ENCODE measurements around the gene SNAPC3. TPM values are rescaled to one million over a fixed set of nuclear protein-coding genes. Genes with fewer than 3 reads are reported as not detected.

SNAPC3 gene
- polyA plus RNA-seq, 1 donor from 2014 or later, result 96.6 TPM

- Histone ChIP-seq H3K9me3 (ENCODE audit: low read length) (no peaks in the 10 kb centered on the region), H3K9ac (ENCODE audit: low read length) (no peak overlapping the region), H3K36me3 (ENCODE audit: insufficient read depth, low read length) (peaks cover 21% of the 10 kb centered on the region), H3K27me3 (ENCODE audit: insufficient read depth, low read depth, low read length) (no peaks in the 10 kb centered on the region), H3K9me2 (ENCODE audit: insufficient read depth, low read length) (no peaks in the 10 kb centered on the region), H4K20me1 (ENCODE audit: insufficient read depth) (no peaks in the 10 kb centered on the region), H2AFZ (ENCODE audit: low read depth, low read length) (no peak overlapping the region), H3K27ac (ENCODE audit: low read length) (no peak overlapping the region), H3K79me2 (replicated peaks; ENCODE audit: insufficient read depth, low read length) (peaks cover 51% of the 10 kb centered on the region), H3K4me3 (ENCODE audit: low read length) (no peak overlapping the region), H3K4me2 (ENCODE audit: low read length) (no peak overlapping the region), H3F3A (ENCODE audit: insufficient read depth, low read length, poor library complexity, severe bottlenecking) (no peaks in the 10 kb centered on the region)
- TF ChIP-seq, protein P1, sequence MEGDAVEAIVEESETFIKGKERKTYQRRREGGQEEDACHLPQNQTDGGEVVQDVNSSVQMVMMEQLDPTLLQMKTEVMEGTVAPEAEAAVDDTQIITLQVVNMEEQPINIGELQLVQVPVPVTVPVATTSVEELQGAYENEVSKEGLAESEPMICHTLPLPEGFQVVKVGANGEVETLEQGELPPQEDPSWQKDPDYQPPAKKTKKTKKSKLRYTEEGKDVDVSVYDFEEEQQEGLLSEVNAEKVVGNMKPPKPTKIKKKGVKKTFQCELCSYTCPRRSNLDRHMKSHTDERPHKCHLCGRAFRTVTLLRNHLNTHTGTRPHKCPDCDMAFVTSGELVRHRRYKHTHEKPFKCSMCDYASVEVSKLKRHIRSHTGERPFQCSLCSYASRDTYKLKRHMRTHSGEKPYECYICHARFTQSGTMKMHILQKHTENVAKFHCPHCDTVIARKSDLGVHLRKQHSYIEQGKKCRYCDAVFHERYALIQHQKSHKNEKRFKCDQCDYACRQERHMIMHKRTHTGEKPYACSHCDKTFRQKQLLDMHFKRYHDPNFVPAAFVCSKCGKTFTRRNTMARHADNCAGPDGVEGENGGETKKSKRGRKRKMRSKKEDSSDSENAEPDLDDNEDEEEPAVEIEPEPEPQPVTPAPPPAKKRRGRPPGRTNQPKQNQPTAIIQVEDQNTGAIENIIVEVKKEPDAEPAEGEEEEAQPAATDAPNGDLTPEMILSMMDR (IDR thresholded peaks at IDR 0.05; ENCODE audit: poor library complexity, severe bottlenecking), result no peak
- TF ChIP-seq EP300 (conservative IDR thresholded peaks at IDR 0.05; ENCODE audit: poor library complexity, severe bottlenecking) (no peak), TAF1 (IDR thresholded peaks at IDR 0.05; ENCODE audit: low read depth) (no peak), MXI1 (conservative IDR thresholded peaks at IDR 0.05; ENCODE audit: poor library complexity, severe bottlenecking) (no peak), RAD21 (conservative IDR thresholded peaks at IDR 0.05) (no peak), POLR2AphosphoS5 (IDR thresholded peaks at IDR 0.05) (no peak), EZH2 (IDR thresholded peaks at IDR 0.05; ENCODE audit: borderline replicate concordance, insufficient read depth, low read length, poor library complexity, severe bottlenecking) (no peak), SMC3 (conservative IDR thresholded peaks at IDR 0.05; ENCODE audit: poor library complexity) (no peak)
- TF ChIP-seq, protein P2, sequence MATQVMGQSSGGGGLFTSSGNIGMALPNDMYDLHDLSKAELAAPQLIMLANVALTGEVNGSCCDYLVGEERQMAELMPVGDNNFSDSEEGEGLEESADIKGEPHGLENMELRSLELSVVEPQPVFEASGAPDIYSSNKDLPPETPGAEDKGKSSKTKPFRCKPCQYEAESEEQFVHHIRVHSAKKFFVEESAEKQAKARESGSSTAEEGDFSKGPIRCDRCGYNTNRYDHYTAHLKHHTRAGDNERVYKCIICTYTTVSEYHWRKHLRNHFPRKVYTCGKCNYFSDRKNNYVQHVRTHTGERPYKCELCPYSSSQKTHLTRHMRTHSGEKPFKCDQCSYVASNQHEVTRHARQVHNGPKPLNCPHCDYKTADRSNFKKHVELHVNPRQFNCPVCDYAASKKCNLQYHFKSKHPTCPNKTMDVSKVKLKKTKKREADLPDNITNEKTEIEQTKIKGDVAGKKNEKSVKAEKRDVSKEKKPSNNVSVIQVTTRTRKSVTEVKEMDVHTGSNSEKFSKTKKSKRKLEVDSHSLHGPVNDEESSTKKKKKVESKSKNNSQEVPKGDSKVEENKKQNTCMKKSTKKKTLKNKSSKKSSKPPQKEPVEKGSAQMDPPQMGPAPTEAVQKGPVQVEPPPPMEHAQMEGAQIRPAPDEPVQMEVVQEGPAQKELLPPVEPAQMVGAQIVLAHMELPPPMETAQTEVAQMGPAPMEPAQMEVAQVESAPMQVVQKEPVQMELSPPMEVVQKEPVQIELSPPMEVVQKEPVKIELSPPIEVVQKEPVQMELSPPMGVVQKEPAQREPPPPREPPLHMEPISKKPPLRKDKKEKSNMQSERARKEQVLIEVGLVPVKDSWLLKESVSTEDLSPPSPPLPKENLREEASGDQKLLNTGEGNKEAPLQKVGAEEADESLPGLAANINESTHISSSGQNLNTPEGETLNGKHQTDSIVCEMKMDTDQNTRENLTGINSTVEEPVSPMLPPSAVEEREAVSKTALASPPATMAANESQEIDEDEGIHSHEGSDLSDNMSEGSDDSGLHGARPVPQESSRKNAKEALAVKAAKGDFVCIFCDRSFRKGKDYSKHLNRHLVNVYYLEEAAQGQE (IDR thresholded peaks at IDR 0.05; ENCODE audit: borderline replicate concordance), result no peak
Observed at GRCh38 chr9:15501179-15501578, 78.5 kb downstream of the SNAPC3 start.

- no peaks in the 10 kb centered on the region for H4K20me1 ChIP-seq (ENCODE audit: insufficient read depth)
- H3K36me3 ChIP-seq (ENCODE audit: insufficient read depth, low read length), result peaks cover 24% of the 10 kb centered on the region
- H3K4me2 ChIP-seq (ENCODE audit: low read length), result no peak overlapping the region
- H3K27me3 ChIP-seq (ENCODE audit: insufficient read depth, low read depth, low read length), result no peaks in the 10 kb centered on the region
- H3K9me2 ChIP-seq (ENCODE audit: insufficient read depth, low read length), result no peaks in the 10 kb centered on the region
- TF ChIP-seq TAF1 (IDR thresholded peaks at IDR 0.05; ENCODE audit: low read depth) (no peak), POLR2AphosphoS5 (IDR thresholded peaks at IDR 0.05) (no peak), EP300 (conservative IDR thresholded peaks at IDR 0.05; ENCODE audit: poor library complexity, severe bottlenecking) (no peak), MXI1 (conservative IDR thresholded peaks at IDR 0.05; ENCODE audit: poor library complexity, severe bottlenecking) (no peak), SMC3 (conservative IDR thresholded peaks at IDR 0.05; ENCODE audit: poor library complexity) (no peak), RAD21 (conservative IDR thresholded peaks at IDR 0.05) (no peak), EZH2 (IDR thresholded peaks at IDR 0.05; ENCODE audit: borderline replicate concordance, insufficient read depth, low read length, poor library complexity, severe bottlenecking) (no peak)
- TF ChIP-seq, protein P1 (IDR thresholded peaks at IDR 0.05; ENCODE audit: poor library complexity, severe bottlenecking), result no peak
- TF ChIP-seq, protein P2 (IDR thresholded peaks at IDR 0.05; ENCODE audit: borderline replicate concordance), result no peak
- H3K4me3 ChIP-seq (ENCODE audit: low read length), result no peak overlapping the region
- no peak overlapping the region for H3K9ac ChIP-seq (ENCODE audit: low read length)
- peaks cover 55% of the 10 kb centered on the region for H3K79me2 ChIP-seq (replicated peaks; ENCODE audit: insufficient read depth, low read length)
- H2AFZ ChIP-seq (ENCODE audit: low read depth, low read length), result no peak overlapping the region
- no peaks in the 10 kb centered on the region for H3F3A ChIP-seq (ENCODE audit: insufficient read depth, low read length, poor library complexity, severe bottlenecking)
- H3K27ac ChIP-seq (ENCODE audit: low read length), result no peak overlapping the region
- no peaks in the 10 kb centered on the region for H3K9me3 ChIP-seq (ENCODE audit: low read length)
Observed at GRCh38 chr9:15501803-15502202, 79.1 kb downstream of the SNAPC3 start.
